ENCODE results near the gene SENP8. TPM values are rescaled to one million over a fixed set of nuclear protein-coding genes. Genes with fewer than 3 reads are reported as not detected.
A peak's percentile ranks its signal among the peaks of the same experiment; 100 is the strongest.

SENP8 gene
- total and polyA plus RNA-seq, 7 donors: 1.5 to 5.0 (median 3.3) TPM

DNA sequence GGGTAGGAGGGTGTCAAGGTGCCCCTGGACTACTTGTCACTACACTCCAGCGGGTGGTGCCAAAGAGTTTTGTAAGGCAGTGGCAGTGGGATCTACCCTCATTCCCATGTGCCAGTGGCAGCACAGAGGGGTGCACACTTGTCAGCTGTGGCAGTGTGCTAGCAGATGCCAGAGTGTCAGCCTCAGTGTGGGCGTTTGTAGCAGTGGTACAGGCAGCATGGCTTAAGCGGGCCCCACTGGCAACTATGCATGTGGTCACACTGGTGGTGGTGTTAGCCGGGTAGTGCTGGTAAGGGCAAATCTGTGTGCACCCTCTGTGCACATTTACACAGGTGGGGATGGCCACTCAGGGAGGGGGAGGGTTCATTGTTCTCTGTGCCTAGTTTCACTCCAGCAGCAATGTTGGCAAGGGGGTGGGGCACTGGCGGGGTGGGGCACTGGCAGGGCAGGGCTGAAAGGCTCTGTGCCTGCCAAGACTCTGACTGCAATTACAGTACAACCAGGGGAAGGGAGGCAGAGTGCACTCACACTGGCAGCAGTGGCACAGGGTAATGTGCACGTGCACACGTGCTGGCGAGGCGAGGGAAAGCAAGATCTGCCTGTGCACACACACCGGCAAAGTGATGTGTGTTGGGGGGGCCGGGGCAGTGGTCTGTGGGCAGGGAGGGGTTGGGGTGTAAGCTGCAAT is 32.0 kb upstream of the SENP8 start:
- H3K4me1 ChIP-seq: peaks cover 4% of the 10 kb centered on the region
- no peaks in the 10 kb centered on the region for H3K27me3 ChIP-seq (ENCODE audit: insufficient read depth in 3 of 3, low read length in 2 of 3)
- H3K27ac ChIP-seq: no peak overlapping the region
- no peaks in the 10 kb centered on the region for H3K36me3 ChIP-seq (ENCODE audit: insufficient read depth in 1 of 2, low read depth in 1 of 2)
- DNase-seq: no peak
- TF ChIP-seq, protein P1, sequence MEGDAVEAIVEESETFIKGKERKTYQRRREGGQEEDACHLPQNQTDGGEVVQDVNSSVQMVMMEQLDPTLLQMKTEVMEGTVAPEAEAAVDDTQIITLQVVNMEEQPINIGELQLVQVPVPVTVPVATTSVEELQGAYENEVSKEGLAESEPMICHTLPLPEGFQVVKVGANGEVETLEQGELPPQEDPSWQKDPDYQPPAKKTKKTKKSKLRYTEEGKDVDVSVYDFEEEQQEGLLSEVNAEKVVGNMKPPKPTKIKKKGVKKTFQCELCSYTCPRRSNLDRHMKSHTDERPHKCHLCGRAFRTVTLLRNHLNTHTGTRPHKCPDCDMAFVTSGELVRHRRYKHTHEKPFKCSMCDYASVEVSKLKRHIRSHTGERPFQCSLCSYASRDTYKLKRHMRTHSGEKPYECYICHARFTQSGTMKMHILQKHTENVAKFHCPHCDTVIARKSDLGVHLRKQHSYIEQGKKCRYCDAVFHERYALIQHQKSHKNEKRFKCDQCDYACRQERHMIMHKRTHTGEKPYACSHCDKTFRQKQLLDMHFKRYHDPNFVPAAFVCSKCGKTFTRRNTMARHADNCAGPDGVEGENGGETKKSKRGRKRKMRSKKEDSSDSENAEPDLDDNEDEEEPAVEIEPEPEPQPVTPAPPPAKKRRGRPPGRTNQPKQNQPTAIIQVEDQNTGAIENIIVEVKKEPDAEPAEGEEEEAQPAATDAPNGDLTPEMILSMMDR (IDR thresholded peaks at IDR 0.05): no peak
- peak in 3 of 4 donors; percentile 74 to 92 (median 88) for ATAC-seq
- WGBS, 3 donors: 61 to 88% (median 76%) methylated on average over 11 of the region's 11 CpGs
- H3K9me3 ChIP-seq: no peaks in the 10 kb centered on the region
- intact Hi-C loops (cut with DNase I): no loop called here
- H3K4me3 ChIP-seq: no peak overlapping the region

DNA sequence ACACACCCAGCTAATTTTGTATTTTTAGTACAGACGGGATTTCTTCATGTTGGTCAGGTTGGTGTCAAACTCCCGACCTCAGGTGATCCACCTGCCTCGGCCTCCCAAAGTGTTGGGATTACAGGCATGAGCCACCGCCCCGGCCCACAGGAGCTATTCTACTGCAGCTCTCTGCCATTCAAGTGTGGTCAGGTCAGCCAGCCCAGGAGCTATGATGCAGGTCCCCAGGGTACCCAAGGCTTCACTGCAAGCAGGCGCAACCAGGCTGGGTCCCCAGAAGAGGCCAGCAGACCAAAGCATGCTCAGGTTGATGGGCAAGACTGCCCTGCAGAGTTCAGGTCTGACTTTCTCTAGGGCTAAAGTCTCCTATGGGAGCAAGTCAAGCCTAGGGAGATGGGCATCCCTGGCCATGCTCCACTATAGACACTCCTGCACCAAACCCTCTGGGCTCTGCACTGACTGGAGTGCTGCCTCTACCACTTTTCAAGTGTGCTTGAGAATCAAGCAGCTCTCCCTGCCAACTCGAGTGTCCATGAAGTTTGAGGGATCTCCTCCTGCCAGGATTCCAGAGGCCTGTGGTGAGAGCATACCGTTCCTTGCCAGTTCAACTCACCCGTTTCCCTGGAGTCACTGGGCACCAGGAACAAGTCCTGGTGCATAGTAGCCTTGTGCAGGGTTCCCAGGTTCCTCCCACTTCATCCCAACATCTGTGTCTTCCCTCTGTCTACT is 31.1 kb upstream of the SENP8 start:
- WGBS, 3 donors: 76 to 91% (median 79%) methylated on average over 9 of the region's 9 CpGs
- Histone ChIP-seq H3K36me3 (ENCODE audit: insufficient read depth in 1 of 2, low read depth in 1 of 2) (no peaks in the 10 kb centered on the region), H3K27ac (no peak overlapping the region), H3K4me3 (no peak overlapping the region), H3K9me3 (no peaks in the 10 kb centered on the region), H3K27me3 (ENCODE audit: insufficient read depth in 3 of 3, low read length in 2 of 3) (no peaks in the 10 kb centered on the region), H3K4me1 (peaks cover 3% of the 10 kb centered on the region)
- DNase-seq (no peak), ATAC-seq (peak in 2 of 4 donors; percentile 13 to 25)
- intact Hi-C loops (cut with DNase I): no loop called here
- TF ChIP-seq, protein P1 (IDR thresholded peaks at IDR 0.05): no peak

DNA sequence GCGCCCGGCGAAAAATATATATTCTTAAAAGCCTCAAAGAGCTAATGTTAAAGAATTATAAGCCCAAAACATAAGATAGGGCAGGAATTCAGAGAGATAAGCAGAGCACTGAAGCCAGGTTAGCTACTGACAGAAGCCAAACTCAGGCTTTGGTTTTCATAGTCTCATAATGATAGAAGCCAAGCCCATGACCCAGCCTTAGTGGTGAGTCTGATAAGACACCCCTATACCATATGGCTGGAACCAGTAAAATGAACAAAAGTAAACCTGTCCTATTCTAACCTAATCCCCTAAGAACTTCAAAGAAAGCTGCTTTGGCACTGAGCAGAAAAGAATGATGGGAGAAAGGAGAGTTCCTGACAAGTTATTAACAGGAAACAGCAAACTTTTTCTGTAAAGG is 26.2 kb upstream of the SENP8 start:
- ATAC-seq (no peak), DNase-seq (no peak)
- no peaks in the 10 kb centered on the region for H3K27me3 ChIP-seq (ENCODE audit: insufficient read depth in 3 of 3, low read length in 2 of 3)
- no peaks in the 10 kb centered on the region for H3K36me3 ChIP-seq (ENCODE audit: insufficient read depth in 1 of 2, low read depth in 1 of 2)
- no peaks in the 10 kb centered on the region for H3K9me3 ChIP-seq
- TF ChIP-seq, protein P1 (IDR thresholded peaks at IDR 0.05): no peak
- H3K4me1 ChIP-seq: no peaks in the 10 kb centered on the region
- WGBS, 3 donors: 98 to 100% (median 99%) methylated on average over 3 of the region's 3 CpGs
- intact Hi-C loops (cut with DNase I): no loop called here
- H3K4me3 ChIP-seq: no peak overlapping the region
- no peak overlapping the region for H3K27ac ChIP-seq

DNA sequence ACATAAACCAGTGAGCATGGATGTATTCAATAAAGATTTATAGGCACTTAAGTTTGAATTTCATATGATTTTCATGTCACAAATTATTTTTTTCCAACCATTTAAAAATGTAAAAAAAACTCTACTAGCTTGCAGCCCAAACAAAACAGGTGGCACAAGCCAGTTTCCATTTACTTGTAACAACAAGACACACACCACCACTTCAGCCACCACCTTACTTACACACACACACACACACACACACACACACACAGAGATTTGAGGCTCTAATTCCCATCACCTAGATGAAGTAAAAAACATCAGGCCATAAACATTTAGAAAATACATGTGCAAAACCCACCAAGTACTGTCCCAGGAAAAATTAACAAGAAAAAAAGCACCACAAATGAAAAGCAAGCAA is 25.5 kb upstream of the SENP8 start:
- no peak overlapping the region for H3K27ac ChIP-seq
- TF ChIP-seq, protein P1 (IDR thresholded peaks at IDR 0.05): no peak
- H3K9me3 ChIP-seq: no peaks in the 10 kb centered on the region
- no peaks in the 10 kb centered on the region for H3K36me3 ChIP-seq (ENCODE audit: insufficient read depth in 1 of 2, low read depth in 1 of 2)
- no peak overlapping the region for H3K4me3 ChIP-seq
- no peaks in the 10 kb centered on the region for H3K27me3 ChIP-seq (ENCODE audit: insufficient read depth in 3 of 3, low read length in 2 of 3)
- DNase-seq: no peak
- no peaks in the 10 kb centered on the region for H3K4me1 ChIP-seq
- intact Hi-C loops (cut with DNase I): no loop called here
- no peak for ATAC-seq

Data from psoas muscle (tissue), 8 donors.